Astrocyte (in vitro differentiated cells and primary cell): ENCODE data around the gene PDGFC. TPM values are rescaled to one million over a fixed set of nuclear protein-coding genes. Genes with fewer than 3 reads are reported as not detected.

ENCODE experiments used
- DNase-seq: peaks from one replicate; pipeline ENCODE4 v3.0.0-alpha.2; 2010; ENCODE audit warnings: low read depth
- FAIRE-seq: peaks from 2 replicates; lab custom pipeline; 2011; peaks lifted over from hg19 to GRCh38; lab: Jason Lieb, UNC
- H2AFZ ChIP-seq: 2 replicates; pipeline ENCODE4 v1.6.0; 2012; ENCODE audit warnings: low read depth, low read length, inconsistent platforms
- H3K27ac ChIP-seq: 2 replicates; pipeline ENCODE4 v1.5.1; 2011; ENCODE audit warnings: low read depth, low read length, inconsistent platforms
- H3K27me3 ChIP-seq: 2 replicates; pipeline ENCODE4 v1.6.0; 2011; ENCODE audit warnings: low read length, inconsistent platforms; ENCODE audit not compliant: insufficient read depth
- H3K36me3 ChIP-seq: 2 replicates; pipeline ENCODE4 v1.5.1; 2011; ENCODE audit warnings: low read length, inconsistent platforms; ENCODE audit not compliant: insufficient read depth
- H3K4me1 ChIP-seq: 2 replicates; pipeline ENCODE4 v1.5.1; 2011; ENCODE audit warnings: low read length, inconsistent platforms; ENCODE audit not compliant: insufficient read depth
- H3K4me2 ChIP-seq: 2 replicates; pipeline ENCODE4 v1.6.0; 2012; ENCODE audit warnings: low read length, inconsistent platforms
- H3K4me3 ChIP-seq: 2 replicates; pipeline ENCODE4 v1.5.1; 2011; ENCODE audit warnings: low read depth, mild to moderate bottlenecking, low read length, inconsistent platforms; ENCODE audit not compliant: insufficient read depth
- H3K79me2 ChIP-seq: 2 replicates; pipeline ENCODE4 v1.6.0; 2012; ENCODE audit warnings: mild to moderate bottlenecking, low read length, inconsistent platforms; ENCODE audit not compliant: insufficient read depth
- H3K9ac ChIP-seq: 2 replicates; pipeline ENCODE4 v1.6.0; 2012; ENCODE audit warnings: mild to moderate bottlenecking, low read length, inconsistent platforms
- H3K9me3 ChIP-seq: 2 replicates; pipeline ENCODE4 v1.5.1; 2012; ENCODE audit warnings: low read depth, mild to moderate bottlenecking, low read length, inconsistent platforms; ENCODE audit not compliant: insufficient read depth
- H4K20me1 ChIP-seq: 2 replicates; pipeline ENCODE4 v1.6.0; 2012; ENCODE audit warnings: low read length, inconsistent platforms; ENCODE audit not compliant: insufficient read depth
- H3K27ac Mint-ChIP-seq: one replicate; pipeline ENCODE4 v1.8.0; 2021; ENCODE audit warnings: mild to moderate bottlenecking, mixed read lengths; ENCODE audit not compliant: unreplicated experiment
- H3K27me3 Mint-ChIP-seq: one replicate; pipeline ENCODE4 v1.8.0; 2021; ENCODE audit warnings: low read depth, mixed read lengths; ENCODE audit not compliant: unreplicated experiment
- H3K36me3 Mint-ChIP-seq: one replicate; pipeline ENCODE4 v1.8.0; 2021; ENCODE audit warnings: low read depth, mixed read lengths; ENCODE audit not compliant: unreplicated experiment
- H3K4me1 Mint-ChIP-seq: one replicate; pipeline ENCODE4 v1.8.0; 2021; ENCODE audit warnings: low read depth, mixed read lengths; ENCODE audit not compliant: unreplicated experiment
- H3K4me3 Mint-ChIP-seq: one replicate; pipeline ENCODE4 v1.8.0; 2021; ENCODE audit warnings: mild to moderate bottlenecking, moderate library complexity, mixed read lengths; ENCODE audit not compliant: unreplicated experiment
- H3K9me3 Mint-ChIP-seq: one replicate; pipeline ENCODE4 v1.8.0; 2021; ENCODE audit warnings: mild to moderate bottlenecking, mixed read lengths; ENCODE audit not compliant: unreplicated experiment
- EZH2 ChIP-seq: IDR thresholded peaks from 2 replicates; pipeline ENCODE4 v1.6.1; 2012; ENCODE audit warnings: mild to moderate bottlenecking, low read length, inconsistent platforms; ENCODE audit not compliant: insufficient read depth
- total RNA-seq: library from RNA; stranded (reverse); gene quantifications from 2 replicates; pipeline ENCODE4 v1.2.1, GENCODE V29; 2021
- TF ChIP-seq, protein P1 (sequence below): IDR thresholded peaks from 2 replicates; pipeline ENCODE4 v1.5.1; 2011; ENCODE audit warnings: low read depth, mild to moderate bottlenecking, inconsistent platforms, low read length, moderate library complexity; ENCODE audit not compliant: insufficient read depth

The PDGFC gene
- total RNA-seq, 1 donor from 2014 or later, result 167 TPM

- H3K36me3 Mint-ChIP-seq, result peaks cover 8% of the 10 kb centered on the region
- Histone ChIP-seq H3K27me3 (no peaks in the 10 kb centered on the region), H3K36me3 (no peaks in the 10 kb centered on the region), H4K20me1 (peaks cover 32% of the 10 kb centered on the region), H2AFZ (no peak overlapping the region), H3K4me2 (no peak overlapping the region), H3K9me3 (no peaks in the 10 kb centered on the region), H3K27ac (peak overlapping the region; percentile 27), H3K79me2 (peaks cover 90% of the 10 kb centered on the region), H3K4me3 (no peak overlapping the region), H3K9ac (no peak overlapping the region), H3K4me1 (peaks cover 4% of the 10 kb centered on the region)
- peak; percentile 78 for DNase-seq
- no peak for TF ChIP-seq EZH2
- TF ChIP-seq, protein P1, sequence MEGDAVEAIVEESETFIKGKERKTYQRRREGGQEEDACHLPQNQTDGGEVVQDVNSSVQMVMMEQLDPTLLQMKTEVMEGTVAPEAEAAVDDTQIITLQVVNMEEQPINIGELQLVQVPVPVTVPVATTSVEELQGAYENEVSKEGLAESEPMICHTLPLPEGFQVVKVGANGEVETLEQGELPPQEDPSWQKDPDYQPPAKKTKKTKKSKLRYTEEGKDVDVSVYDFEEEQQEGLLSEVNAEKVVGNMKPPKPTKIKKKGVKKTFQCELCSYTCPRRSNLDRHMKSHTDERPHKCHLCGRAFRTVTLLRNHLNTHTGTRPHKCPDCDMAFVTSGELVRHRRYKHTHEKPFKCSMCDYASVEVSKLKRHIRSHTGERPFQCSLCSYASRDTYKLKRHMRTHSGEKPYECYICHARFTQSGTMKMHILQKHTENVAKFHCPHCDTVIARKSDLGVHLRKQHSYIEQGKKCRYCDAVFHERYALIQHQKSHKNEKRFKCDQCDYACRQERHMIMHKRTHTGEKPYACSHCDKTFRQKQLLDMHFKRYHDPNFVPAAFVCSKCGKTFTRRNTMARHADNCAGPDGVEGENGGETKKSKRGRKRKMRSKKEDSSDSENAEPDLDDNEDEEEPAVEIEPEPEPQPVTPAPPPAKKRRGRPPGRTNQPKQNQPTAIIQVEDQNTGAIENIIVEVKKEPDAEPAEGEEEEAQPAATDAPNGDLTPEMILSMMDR, result no peak
- H3K27ac Mint-ChIP-seq, result no peak overlapping the region
- no peaks in the 10 kb centered on the region for H3K9me3 Mint-ChIP-seq
- no peaks in the 10 kb centered on the region for H3K27me3 Mint-ChIP-seq
- FAIRE-seq, result no peak
- no peak overlapping the region for H3K4me3 Mint-ChIP-seq
- peaks cover 53% of the 10 kb centered on the region for H3K4me1 Mint-ChIP-seq
Observed at GRCh38 chr4:156889616-156890594, 81.7 kb downstream of the PDGFC start.

DNA sequence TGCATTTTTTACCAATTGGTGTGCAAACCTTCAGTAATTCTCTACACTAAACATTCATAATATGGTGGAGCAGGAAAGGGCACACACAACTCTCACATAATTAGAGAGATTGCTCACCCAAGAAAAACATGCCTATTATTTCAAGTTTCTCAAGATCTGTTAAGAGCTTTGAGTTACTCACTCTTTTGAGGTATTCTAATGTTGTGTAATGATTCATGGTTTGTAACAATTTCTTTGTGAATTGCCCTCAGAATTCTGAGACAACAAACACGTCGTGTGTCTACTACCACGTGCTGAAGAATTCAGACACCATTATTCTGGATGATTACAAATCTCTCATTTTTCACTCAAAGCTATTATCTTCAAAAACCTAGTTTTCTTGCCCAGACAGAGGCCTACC is 82.8 kb downstream of the PDGFC start:
- Histone ChIP-seq H2AFZ (no peak overlapping the region), H3K79me2 (peaks cover 90% of the 10 kb centered on the region), H3K4me3 (no peak overlapping the region), H3K4me1 (peaks cover 4% of the 10 kb centered on the region), H3K4me2 (no peak overlapping the region), H4K20me1 (peaks cover 34% of the 10 kb centered on the region), H3K36me3 (no peaks in the 10 kb centered on the region), H3K27me3 (no peaks in the 10 kb centered on the region), H3K9me3 (no peaks in the 10 kb centered on the region), H3K9ac (no peak overlapping the region), H3K27ac (peak overlapping the region; percentile 27)
- Mint-ChIP-seq H3K4me1 (peaks cover 50% of the 10 kb centered on the region), H3K4me3 (peak overlapping the region; percentile 20), H3K27ac (peak overlapping the region; percentile 89), H3K27me3 (no peaks in the 10 kb centered on the region), H3K36me3 (peaks cover 8% of the 10 kb centered on the region), H3K9me3 (no peaks in the 10 kb centered on the region)
- no peak for TF ChIP-seq EZH2
- TF ChIP-seq, protein P1, result no peak
- DNase-seq (peak; percentile 90), FAIRE-seq (peak; percentile 85)
